ENCODE data around the gene LONP1.

LONP1 gene

GRCh38 chr19:5694956-5695648 is 24.8 kb downstream of the LONP1 start:
- Histone ChIP-seq H3K4me3 (ENCODE audit: low read depth, low read length) (no peak overlapping the region), H3K9me3 (ENCODE audit: control insufficient read depth, insufficient read depth, low read depth, low read length) (no peaks in the 10 kb centered on the region), H3K27ac (ENCODE audit: extremely low read depth, low read depth, low read length) (peak overlapping the region; percentile 50), H3K36me3 (ENCODE audit: control insufficient read depth in 2 of 2, insufficient read depth in 1 of 2, low read length in 2 of 2) (peaks cover 8 to 82% of the 10 kb centered on the region in 2 experiments; a peak in 2 of 3 replicates), H3K4me1 (ENCODE audit: control insufficient read depth, insufficient read depth, low read length) (no peaks in the 10 kb centered on the region; the same call in 1 of the 2 replicates)
- ChIA-PET CTCF (no interaction called here), POLR2A (interaction anchor here (0.6 to 3.0 kb wide), 5 partner anchors 8 to 1340 kb away, joined by 3 to 12 read pairs (median 6); partner anchors contain the start of genes CATSPERD and LONP1)
- TF ChIP-seq ZNF561 (tag by site-specific recombination; IDR thresholded peaks at IDR 0.05; ENCODE audit: borderline replicate concordance) (no peak), ZNF16 (tag by site-specific recombination; IDR thresholded peaks at IDR 0.05; ENCODE audit: low read depth) (no peak), ATF2 (tag by site-specific recombination; IDR thresholded peaks at IDR 0.05; ENCODE audit: low read depth) (no peak), ZNF211 (tag by site-specific recombination; IDR thresholded peaks at IDR 0.05; ENCODE audit: low read depth) (no peak), SETDB1 (IDR thresholded peaks at IDR 0.05; ENCODE audit: insufficient read length, low read length) (no peak), KLF8 (tag by site-specific recombination; IDR thresholded peaks at IDR 0.05) (no peak), GLIS1 (tag by site-specific recombination; IDR thresholded peaks at IDR 0.05) (no peak), GLI2 (tag by site-specific recombination; IDR thresholded peaks at IDR 0.05; ENCODE audit: borderline replicate concordance, low read depth) (no peak), ZNF121 (tag by site-specific recombination; IDR thresholded peaks at IDR 0.05) (0 out of 2 replicates have a peak, but pooled peaks have one; percentile 16), WT1 (tag by site-specific recombination; IDR thresholded peaks at IDR 0.05) (no peak), ZNF148 (tag by site-specific recombination; IDR thresholded peaks at IDR 0.05; ENCODE audit: borderline replicate concordance) (no peak), ZBTB7A (tag by site-specific recombination; IDR thresholded peaks at IDR 0.05; ENCODE audit: low read depth) (no peak), ZNF221 (tag by site-specific recombination; IDR thresholded peaks at IDR 0.05; ENCODE audit: borderline replicate concordance) (no peak), ZNF658 (tag by site-specific recombination; IDR thresholded peaks at IDR 0.05) (no peak), ZNF654 (tag by site-specific recombination; IDR thresholded peaks at IDR 0.05; ENCODE audit: low read depth) (no peak), ZNF580 (tag by site-specific recombination; IDR thresholded peaks at IDR 0.05) (peak; percentile 83; the same call in 1 of the 2 replicates), FEZF1 (tag by site-specific recombination; IDR thresholded peaks at IDR 0.05) (0 out of 2 replicates have a peak, but pooled peaks have one; percentile 7), ZNF585B (tag by site-specific recombination; IDR thresholded peaks at IDR 0.05) (no peak), ZNF555 (tag by site-specific recombination; conservative IDR thresholded peaks at IDR 0.05) (no peak), ZNF184 (tag by site-specific recombination; IDR thresholded peaks at IDR 0.05) (no peak), KLF9 (tag by site-specific recombination; IDR thresholded peaks at IDR 0.05; ENCODE audit: low read depth) (no peak), PATZ1 (tag by site-specific recombination; IDR thresholded peaks at IDR 0.05) (peak; percentile 4; the same call in 1 of the 2 replicates), ZSCAN16 (tag by site-specific recombination; IDR thresholded peaks at IDR 0.05) (no peak), ZNF248 (tag by site-specific recombination; IDR thresholded peaks at IDR 0.05) (no peak), MYNN (tag by site-specific recombination; IDR thresholded peaks at IDR 0.05; ENCODE audit: borderline replicate concordance) (no peak), ZNF623 (tag by site-specific recombination; IDR thresholded peaks at IDR 0.05) (peak; percentile 69), SP7 (tag by site-specific recombination; IDR thresholded peaks at IDR 0.05) (peak; percentile 8; the same call in 1 of the 2 replicates)
